RWPE2 (cell line): Measurements from ENCODE around the gene ACAN.

Experiments used
- ATAC-seq: fragments of 200-7000 bp; cut with Tn5 transposase; 3 replicates; pipeline ENCODE4 v1.9.1; 2021; ENCODE audit warnings: low read depth
- DNase-seq: peaks from one replicate; pipeline ENCODE4 v3.0.0-alpha.2; 2020; ENCODE audit warnings: low spot score
- H3K27ac ChIP-seq: fragments of 450-650 bp; 2 replicates; pipeline ENCODE4 v1.5.1; 2017; ENCODE audit warnings: mild to moderate bottlenecking; ENCODE audit not compliant: poor library complexity, severe bottlenecking
- H3K27me3 ChIP-seq: fragments of 250-450 bp; sonication (Bioruptor Pico); 2 replicates; pipeline ENCODE4 v1.5.1; 2021; ENCODE audit warnings: mild to moderate bottlenecking, moderate library complexity; ENCODE audit not compliant: insufficient read depth, poor library complexity, severe bottlenecking
- H3K36me3 ChIP-seq: fragments of 250-450 bp; sonication (Bioruptor Pico); 2 replicates; pipeline ENCODE4 v1.5.1; 2020; ENCODE audit warnings: low read depth, mild to moderate bottlenecking, moderate library complexity
- H3K4me1 ChIP-seq: fragments of 250-450 bp; sonication (Bioruptor Pico); 2 replicates; pipeline ENCODE4 v1.5.1; 2021; ENCODE audit warnings: mild to moderate bottlenecking, moderate library complexity; ENCODE audit not compliant: insufficient read depth, poor library complexity, severe bottlenecking
- H3K4me3 ChIP-seq: fragments of 250-450 bp; sonication (Bioruptor Pico); 2 replicates; pipeline ENCODE4 v1.5.1; 2021; ENCODE audit warnings: mild to moderate bottlenecking, moderate library complexity; ENCODE audit not compliant: severe bottlenecking
- H3K9me3 ChIP-seq: fragments of 250-450 bp; sonication (Bioruptor Pico); 2 replicates; pipeline ENCODE4 v1.5.1; 2021; ENCODE audit warnings: mild to moderate bottlenecking, moderate library complexity; ENCODE audit not compliant: severe bottlenecking
- TF ChIP-seq, protein P1 (sequence below): fragments of 450-650 bp; IDR thresholded peaks from one replicate; pipeline ENCODE4 v1.5.1; 2017; ENCODE audit warnings: mild to moderate bottlenecking, moderate library complexity; ENCODE audit not compliant: poor library complexity, severe bottlenecking

ACAN gene

DNA sequence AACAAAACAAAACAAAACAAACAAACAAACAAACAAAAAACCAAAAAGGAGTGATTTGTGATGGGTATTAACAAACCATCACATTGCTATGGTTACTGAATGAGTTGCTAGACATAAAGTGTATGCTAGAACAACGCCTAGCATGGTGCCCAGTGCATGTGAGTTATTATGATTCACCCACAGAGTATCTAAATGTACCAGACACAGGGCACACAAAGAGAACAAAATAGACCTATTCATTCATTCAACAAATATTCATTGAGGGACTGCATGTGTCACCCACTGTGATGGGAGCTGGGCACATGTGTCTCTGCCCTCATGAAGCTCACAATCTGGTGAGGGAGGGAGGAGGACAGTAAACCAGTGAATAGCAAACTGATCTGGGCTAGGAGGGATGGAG, 11.6 kb upstream of the ACAN start:
- H3K36me3 ChIP-seq, result no peaks in the 10 kb centered on the region
- no peaks in the 10 kb centered on the region for H3K27me3 ChIP-seq

DNA sequence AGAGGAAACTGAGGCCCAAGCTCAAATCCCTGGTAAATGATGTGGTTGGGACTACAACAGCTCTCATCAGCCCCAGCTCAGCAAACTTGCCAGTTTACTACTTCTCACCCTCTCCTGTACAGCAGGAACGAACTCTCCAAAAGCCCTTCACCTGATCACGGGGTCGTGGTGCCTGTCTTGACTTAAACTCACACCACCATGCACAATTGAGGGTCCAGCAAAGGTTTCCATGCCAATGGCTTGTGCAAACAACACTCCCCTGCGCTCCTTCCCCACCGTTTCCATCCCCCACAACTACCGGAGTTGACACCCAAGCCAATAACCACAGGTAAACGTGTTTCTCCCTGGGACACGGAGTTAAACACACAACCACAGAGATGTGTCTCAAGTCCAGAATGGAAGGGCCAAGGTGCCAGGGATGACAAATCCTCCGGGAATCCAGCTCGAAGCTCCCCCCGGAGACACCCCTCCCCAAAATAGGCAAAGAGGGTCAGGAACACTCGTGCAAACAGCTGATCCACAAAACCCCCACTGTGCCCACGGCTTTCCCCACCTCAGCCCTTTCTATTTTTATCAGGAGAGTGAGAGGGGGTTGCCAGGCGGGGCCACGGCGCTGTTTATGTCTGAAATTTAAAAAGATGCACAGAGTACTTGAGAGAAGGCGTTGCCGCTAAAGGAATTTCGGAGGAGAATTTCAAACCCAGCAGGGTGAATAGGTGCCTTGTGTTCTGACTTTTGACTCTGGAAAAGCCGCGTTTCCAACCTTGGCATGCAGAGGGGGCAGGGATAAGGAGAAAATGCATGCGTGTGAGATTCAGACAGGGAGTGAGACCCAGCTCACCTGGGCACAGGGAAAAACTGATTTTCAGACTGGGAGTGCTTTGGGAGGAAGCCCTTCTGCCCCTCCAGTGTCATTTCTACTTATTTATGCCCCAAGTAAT, 10.6 kb upstream of the ACAN start:
- Histone ChIP-seq H3K4me3 (no peak overlapping the region), H3K4me1 (peaks cover 25% of the 10 kb centered on the region), H3K9me3 (no peaks in the 10 kb centered on the region), H3K27ac (peak overlapping the region; percentile 68), H3K36me3 (no peaks in the 10 kb centered on the region), H3K27me3 (no peaks in the 10 kb centered on the region)
- ATAC-seq (peak; percentile 44), DNase-seq (peak; percentile 52)
- TF ChIP-seq, protein P1, sequence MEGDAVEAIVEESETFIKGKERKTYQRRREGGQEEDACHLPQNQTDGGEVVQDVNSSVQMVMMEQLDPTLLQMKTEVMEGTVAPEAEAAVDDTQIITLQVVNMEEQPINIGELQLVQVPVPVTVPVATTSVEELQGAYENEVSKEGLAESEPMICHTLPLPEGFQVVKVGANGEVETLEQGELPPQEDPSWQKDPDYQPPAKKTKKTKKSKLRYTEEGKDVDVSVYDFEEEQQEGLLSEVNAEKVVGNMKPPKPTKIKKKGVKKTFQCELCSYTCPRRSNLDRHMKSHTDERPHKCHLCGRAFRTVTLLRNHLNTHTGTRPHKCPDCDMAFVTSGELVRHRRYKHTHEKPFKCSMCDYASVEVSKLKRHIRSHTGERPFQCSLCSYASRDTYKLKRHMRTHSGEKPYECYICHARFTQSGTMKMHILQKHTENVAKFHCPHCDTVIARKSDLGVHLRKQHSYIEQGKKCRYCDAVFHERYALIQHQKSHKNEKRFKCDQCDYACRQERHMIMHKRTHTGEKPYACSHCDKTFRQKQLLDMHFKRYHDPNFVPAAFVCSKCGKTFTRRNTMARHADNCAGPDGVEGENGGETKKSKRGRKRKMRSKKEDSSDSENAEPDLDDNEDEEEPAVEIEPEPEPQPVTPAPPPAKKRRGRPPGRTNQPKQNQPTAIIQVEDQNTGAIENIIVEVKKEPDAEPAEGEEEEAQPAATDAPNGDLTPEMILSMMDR, result no peak

More for the DNA sequence above, 11.6 kb upstream of the ACAN start:
- peak overlapping the region; percentile 68 for H3K27ac ChIP-seq
- TF ChIP-seq, protein P1, result no peak
- H3K4me3 ChIP-seq, result no peak overlapping the region
- peaks cover 25% of the 10 kb centered on the region for H3K4me1 ChIP-seq
- peak; percentile 87 for ATAC-seq
- no peak for DNase-seq
- no peaks in the 10 kb centered on the region for H3K9me3 ChIP-seq

DNA sequence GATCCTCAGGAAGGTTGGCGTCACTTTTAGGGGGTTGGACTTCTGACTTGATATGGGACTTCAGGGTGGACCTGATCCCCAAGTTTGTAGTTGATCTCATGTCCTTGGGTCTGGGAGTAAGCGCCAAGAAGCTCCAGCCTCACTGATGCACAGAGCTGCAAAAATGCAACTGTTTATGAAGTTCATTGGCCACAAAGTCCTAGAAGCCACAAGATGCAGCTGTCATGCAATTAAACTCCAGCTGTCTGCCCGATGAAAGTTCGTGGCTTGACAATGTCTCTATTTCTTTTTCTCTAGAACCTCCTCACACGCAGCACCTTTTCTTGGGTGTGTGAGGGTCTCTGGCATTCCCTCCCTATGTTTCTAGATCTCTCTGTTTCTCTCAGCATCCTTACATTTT, 9.2 kb upstream of the ACAN start:
- TF ChIP-seq, protein P1, result no peak
- H3K36me3 ChIP-seq, result no peaks in the 10 kb centered on the region
- no peaks in the 10 kb centered on the region for H3K9me3 ChIP-seq
- ATAC-seq (no peak), DNase-seq (no peak)
- no peak overlapping the region for H3K4me3 ChIP-seq
- peaks cover 25% of the 10 kb centered on the region for H3K4me1 ChIP-seq
- H3K27ac ChIP-seq, result peak overlapping the region; percentile 68
- H3K27me3 ChIP-seq, result no peaks in the 10 kb centered on the region

DNA sequence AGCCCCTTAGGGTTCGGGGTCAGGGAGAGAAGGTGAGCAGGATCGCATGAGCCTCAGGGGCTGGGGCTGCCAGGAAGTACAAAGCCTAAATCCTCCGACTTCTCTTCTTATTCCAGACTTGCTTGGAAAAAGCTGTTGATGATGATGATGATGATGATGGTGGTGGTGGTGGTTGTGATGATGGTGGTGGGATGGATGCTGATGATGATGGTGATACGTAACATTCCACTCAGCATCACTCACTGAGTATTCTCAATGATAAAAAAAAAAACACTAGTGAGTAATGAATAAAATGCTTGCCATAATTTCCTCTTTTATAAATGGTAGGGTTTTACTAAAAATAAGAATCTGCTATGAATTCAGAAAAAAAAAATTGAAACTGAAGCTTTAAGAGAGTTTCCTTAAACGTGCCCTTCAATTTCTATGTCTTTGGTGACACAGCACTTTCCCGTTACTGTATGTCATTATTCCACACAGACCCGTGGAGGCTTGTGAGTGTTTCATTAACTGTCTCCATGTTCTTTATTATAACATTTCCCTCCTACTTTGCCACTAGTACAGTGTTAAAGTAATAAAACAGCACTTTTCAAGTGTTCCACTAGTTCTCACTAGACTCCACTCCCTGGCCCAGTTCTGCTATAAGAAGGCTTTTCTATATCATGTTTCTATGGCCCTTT, 5.4 kb upstream of the ACAN start:
- ATAC-seq (no peak), DNase-seq (no peak)
- H3K36me3 ChIP-seq, result no peaks in the 10 kb centered on the region
- H3K4me1 ChIP-seq, result peaks cover 17% of the 10 kb centered on the region
- no peak overlapping the region for H3K4me3 ChIP-seq
- no peaks in the 10 kb centered on the region for H3K9me3 ChIP-seq
- H3K27ac ChIP-seq, result no peak overlapping the region
- H3K27me3 ChIP-seq, result peaks cover 11% of the 10 kb centered on the region
- TF ChIP-seq, protein P1, result no peak
